Type B pancreatic cell (in vitro differentiated cells): ENCODE results near the gene ETV1. TPM values are rescaled to one million over a fixed set of nuclear protein-coding genes. Genes with fewer than 3 reads are reported as not detected.

Experiments
- DNase-seq: peaks from one replicate; pipeline ENCODE4 v3.0.0; 2021; ENCODE audit warnings: mixed read lengths; ENCODE audit not compliant: unreplicated experiment; ENCODE audit errors: extremely low spot score
- H3K27ac Mint-ChIP-seq: 2 replicates; pipeline ENCODE4 v1.8.0; 2021; ENCODE audit warnings: mild to moderate bottlenecking, mixed read lengths
- H3K27me3 Mint-ChIP-seq: 2 replicates; pipeline ENCODE4 v1.8.0; 2021; ENCODE audit warnings: mixed read lengths
- H3K36me3 Mint-ChIP-seq: 2 replicates; pipeline ENCODE4 v1.8.0; 2021; ENCODE audit warnings: mixed read lengths
- H3K4me1 Mint-ChIP-seq: one replicate; pipeline ENCODE4 v1.8.0; 2021; ENCODE audit warnings: mixed read lengths; ENCODE audit not compliant: unreplicated experiment
- H3K4me3 Mint-ChIP-seq: 2 replicates; pipeline ENCODE4 v1.8.0; 2021; ENCODE audit warnings: mild to moderate bottlenecking, mixed read lengths
- H3K9me3 Mint-ChIP-seq: 2 replicates; pipeline ENCODE4 v1.8.0; 2021; ENCODE audit warnings: mixed read lengths
- total RNA-seq: library from RNA; stranded (reverse); gene quantifications from 2 replicates; pipeline ENCODE4 v1.2.1, GENCODE V29; 2021; ENCODE audit warnings: low replicate concordance
- TF ChIP-seq, protein P1 (sequence below): fragments of 200-600 bp; sonication (generic); conservative IDR thresholded peaks from 2 replicates; pipeline ENCODE4 v1.5.0; 2021; ENCODE audit warnings: antibody characterized with exemption, mild to moderate bottlenecking

Gene ETV1
- total RNA-seq, 1 donor from 2014 or later, result 35.6 TPM

DNA sequence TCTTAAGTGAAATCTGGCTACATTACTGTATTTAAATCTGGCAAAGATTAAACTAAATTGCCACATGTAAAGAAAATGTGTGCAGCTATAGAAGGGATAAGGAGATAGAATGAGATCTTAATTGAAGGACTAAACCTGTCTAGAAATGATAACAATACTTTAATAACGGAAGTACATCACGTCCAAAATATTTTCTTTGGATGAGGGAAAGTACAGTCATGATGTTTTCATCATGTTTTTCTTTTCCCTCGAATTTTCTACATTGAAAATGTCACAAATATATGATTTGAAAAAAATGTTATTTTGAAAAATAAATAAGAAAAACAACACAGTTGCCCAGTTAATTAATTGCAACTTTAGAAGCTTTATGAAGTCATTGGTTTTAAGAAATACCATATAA, 143.9 kb downstream of the ETV1 start:
- no peak overlapping the region for H3K4me3 Mint-ChIP-seq
- H3K27ac Mint-ChIP-seq, result no peak overlapping the region
- H3K4me1 Mint-ChIP-seq, result no peaks in the 10 kb centered on the region
- H3K27me3 Mint-ChIP-seq, result no peaks in the 10 kb centered on the region
- TF ChIP-seq, protein P1, sequence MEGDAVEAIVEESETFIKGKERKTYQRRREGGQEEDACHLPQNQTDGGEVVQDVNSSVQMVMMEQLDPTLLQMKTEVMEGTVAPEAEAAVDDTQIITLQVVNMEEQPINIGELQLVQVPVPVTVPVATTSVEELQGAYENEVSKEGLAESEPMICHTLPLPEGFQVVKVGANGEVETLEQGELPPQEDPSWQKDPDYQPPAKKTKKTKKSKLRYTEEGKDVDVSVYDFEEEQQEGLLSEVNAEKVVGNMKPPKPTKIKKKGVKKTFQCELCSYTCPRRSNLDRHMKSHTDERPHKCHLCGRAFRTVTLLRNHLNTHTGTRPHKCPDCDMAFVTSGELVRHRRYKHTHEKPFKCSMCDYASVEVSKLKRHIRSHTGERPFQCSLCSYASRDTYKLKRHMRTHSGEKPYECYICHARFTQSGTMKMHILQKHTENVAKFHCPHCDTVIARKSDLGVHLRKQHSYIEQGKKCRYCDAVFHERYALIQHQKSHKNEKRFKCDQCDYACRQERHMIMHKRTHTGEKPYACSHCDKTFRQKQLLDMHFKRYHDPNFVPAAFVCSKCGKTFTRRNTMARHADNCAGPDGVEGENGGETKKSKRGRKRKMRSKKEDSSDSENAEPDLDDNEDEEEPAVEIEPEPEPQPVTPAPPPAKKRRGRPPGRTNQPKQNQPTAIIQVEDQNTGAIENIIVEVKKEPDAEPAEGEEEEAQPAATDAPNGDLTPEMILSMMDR, result no peak
- DNase-seq, result no peak
- H3K9me3 Mint-ChIP-seq, result no peaks in the 10 kb centered on the region
- H3K36me3 Mint-ChIP-seq, result no peaks in the 10 kb centered on the region

DNA sequence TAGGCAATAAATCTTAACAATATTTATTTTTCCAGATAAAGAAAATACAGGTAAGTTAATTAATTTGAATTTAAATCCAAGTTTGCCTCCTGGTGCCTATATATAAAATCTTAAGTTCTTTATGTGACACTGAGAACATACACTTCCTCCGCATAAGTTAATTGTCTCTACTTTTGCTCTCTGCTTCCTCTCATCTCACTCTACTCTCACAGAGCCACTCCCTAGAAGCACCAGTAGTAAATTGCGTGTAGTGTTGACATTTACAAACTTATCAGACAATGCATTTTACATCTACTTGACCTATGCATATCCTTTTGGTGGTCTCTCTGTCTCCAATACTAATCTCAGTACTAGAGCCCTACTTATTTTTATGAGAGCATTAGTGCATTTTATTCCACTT, 144.5 kb downstream of the ETV1 start:
- Mint-ChIP-seq H3K36me3 (no peaks in the 10 kb centered on the region), H3K4me1 (no peaks in the 10 kb centered on the region), H3K9me3 (no peaks in the 10 kb centered on the region), H3K27me3 (no peaks in the 10 kb centered on the region), H3K4me3 (no peak overlapping the region), H3K27ac (no peak overlapping the region)
- TF ChIP-seq, protein P1, result no peak
- DNase-seq, result no peak

DNA sequence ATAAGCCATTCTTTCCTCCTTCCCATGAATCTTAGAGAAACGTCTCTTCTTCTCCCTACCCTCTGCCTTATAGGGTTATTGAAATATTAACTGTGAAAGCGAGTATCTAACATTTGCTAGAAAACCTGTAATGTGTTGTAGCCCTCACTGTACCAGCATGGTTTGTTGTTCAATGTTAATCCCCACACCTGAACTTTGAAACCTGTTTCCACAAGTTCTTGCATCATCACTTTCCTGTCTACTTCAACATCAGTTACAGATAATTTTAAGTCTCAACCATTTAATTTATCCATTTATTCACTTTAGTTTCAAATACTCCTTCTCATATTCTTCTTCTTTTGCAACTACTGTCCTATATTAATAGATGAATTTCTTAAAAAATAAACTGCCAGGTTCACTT, 148.2 kb downstream of the ETV1 start:
- Mint-ChIP-seq H3K9me3 (no peaks in the 10 kb centered on the region), H3K27ac (no peak overlapping the region), H3K36me3 (no peaks in the 10 kb centered on the region), H3K4me3 (no peak overlapping the region), H3K4me1 (no peaks in the 10 kb centered on the region), H3K27me3 (no peaks in the 10 kb centered on the region)
- no peak for DNase-seq
- TF ChIP-seq, protein P1, result no peak
